Nucleus accumbens (tissue), 56 donors: ENCODE measurements around the gene ZNF366.

Source experiments
- DNase-seq, 56 donors: peaks; one replicate each; lab custom pipeline; 2025; lab: John Stamatoyannopoulos, UW

Gene ZNF366

DNA sequence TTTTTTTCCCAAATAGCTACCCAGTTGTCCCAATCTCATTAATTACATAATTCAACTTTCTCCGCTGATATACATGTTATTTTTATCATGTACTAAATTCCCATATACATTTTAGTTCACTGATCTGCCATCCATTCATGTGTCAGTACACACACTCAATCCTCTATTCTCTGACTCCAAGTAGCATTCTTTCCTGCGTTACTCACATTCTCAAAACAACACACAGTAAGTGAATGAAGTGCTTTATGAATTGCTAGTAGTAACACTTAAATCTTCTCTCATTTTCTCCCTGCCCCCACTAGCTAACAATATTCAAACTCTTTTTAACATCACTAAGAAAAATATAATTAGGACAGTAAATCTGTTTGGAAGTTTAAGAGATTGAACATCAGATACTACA, 8.9 kb downstream of the ZNF366 start:
- DNase-seq, result no peak

DNA sequence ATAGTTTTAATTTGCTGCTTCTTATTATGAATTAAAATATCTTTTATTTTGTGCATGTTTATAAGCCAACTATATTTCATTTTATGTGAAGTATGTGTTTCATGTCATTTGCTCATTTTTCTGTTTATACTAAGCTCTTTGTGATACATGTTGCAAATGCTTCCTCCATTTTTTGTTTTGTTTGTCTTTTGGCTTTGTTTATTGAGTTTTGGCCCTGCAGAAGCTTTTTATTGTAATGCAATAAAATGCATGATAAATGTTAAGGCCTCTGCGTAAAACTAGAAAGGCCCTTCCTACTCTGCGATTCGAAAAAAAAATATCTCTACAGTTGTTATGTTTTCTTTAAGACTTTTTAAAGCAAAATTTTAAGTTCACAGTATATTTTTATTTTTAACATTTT, 9.4 kb downstream of the ZNF366 start:
- DNase-seq, result no peak

DNA sequence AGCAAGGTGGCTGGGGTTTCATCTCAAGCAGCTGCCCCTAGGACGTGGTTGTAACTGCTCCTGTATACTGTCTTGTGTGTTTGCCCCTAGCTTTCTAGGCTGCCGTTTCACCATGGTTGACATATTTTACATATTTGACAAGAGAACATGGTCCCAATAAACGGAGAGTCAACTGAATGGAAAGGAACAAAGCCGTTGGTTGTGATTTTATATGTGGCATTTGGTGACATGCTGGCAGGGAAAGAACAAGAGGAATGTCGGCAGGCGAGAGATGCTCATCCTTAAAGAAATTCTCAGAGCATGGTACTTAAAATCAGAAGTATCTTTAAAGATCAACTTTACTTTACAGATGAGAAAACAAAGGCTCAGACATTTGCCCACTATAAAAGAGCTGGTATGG, 11.8 kb downstream of the ZNF366 start:
- DNase-seq, result no peak

DNA sequence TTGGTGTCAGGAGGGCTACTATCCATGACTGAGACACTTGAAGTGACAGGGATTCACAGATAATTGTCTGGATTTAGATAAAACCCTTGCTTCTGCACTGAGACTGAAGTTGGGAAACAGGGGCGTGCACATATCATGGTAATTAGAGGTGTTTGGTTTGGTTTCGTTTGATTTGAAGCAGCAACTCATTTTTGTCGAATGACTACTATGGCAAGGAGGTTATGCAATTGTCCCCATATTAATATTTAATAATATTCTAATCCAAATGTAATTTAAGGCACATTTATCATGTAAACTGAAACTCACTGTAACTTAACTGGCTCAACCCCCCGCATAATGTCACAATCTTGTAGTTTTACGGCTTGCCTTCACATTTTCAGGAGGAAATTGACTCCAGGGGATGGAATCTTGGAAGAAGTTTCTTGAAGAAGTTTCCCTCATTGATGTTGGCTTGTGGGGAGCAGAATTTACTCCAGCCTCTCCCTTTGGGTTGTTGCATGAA, 12.5 kb downstream of the ZNF366 start:
- DNase-seq, result no peak

DNA sequence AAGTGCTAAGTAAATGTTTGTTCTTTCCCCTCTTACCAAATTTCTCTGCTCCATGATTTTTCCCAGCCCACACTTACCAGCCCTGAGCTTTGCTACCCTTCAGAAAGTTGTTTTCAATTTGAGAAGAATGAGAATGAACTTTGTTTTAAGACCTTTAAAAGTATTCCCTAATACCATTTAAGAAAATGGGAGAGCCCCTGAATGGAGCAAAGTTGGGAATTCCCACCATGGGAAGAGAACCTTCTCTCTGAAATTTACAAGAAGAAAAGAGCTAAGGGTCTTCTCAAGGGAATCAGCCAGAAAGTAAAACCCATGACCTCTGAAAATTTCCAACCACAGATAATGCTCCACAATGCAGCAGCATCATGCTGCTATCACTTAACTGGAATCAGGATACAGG, 17.7 kb downstream of the ZNF366 start:
- no peak for DNase-seq

DNA sequence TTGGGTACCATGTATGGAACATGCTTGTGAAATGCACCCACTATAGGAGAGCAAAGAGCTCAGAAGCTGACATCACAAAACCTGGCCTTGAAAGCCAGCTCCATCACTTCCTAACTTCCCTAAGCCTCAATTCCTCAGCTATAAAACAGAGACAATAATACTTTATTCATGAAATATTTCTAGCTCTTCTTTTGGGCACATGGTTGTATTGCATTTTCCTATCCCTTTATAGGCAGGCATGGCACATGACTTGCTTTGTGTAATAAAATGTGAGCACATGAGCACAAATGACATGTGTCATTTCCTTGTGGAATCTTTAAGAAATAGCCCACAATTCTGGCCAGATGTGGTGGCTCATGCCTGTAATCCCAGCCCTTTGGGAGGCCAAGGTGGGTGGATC, 18.5 kb downstream of the ZNF366 start:
- DNase-seq, result no peak

DNA sequence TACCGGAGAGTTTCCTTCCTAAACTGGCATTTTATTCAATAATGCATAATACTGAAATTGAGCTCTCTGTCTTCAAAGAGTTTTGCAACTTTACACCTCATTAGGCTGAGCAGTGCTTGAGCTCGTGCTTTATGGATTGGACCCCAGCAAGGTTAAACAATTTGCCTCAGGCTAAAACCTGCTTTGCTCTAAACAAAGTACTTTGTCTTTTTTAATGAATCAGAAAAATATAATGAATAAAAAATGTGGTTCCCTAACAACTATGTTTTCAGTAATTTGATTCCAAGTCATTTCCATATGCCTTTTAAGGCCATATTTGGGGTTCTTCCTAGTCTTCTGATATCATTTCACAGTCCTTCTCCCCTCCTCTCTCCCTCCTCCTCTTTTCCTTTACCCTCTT, 20.0 kb downstream of the ZNF366 start:
- no peak for DNase-seq

DNA sequence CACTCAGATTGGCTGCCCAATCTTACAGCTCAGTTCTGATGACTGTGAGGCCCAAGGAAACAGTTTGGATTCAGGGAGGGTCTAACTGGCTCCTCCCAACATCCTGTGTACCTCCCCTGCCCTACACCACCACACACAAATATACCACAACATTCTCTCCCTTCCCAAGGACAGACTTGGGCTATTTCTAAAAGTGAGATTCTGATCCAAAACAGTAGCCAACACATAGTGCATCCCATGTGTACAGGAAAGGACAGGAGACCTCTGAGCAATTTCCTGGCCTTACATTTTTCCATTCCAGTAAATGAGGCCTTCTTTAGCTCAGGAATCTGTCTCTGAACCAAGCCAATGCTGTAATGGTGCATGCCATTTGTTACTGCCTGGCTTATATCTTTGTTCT, 20.8 kb downstream of the ZNF366 start:
- no peak for DNase-seq

DNA sequence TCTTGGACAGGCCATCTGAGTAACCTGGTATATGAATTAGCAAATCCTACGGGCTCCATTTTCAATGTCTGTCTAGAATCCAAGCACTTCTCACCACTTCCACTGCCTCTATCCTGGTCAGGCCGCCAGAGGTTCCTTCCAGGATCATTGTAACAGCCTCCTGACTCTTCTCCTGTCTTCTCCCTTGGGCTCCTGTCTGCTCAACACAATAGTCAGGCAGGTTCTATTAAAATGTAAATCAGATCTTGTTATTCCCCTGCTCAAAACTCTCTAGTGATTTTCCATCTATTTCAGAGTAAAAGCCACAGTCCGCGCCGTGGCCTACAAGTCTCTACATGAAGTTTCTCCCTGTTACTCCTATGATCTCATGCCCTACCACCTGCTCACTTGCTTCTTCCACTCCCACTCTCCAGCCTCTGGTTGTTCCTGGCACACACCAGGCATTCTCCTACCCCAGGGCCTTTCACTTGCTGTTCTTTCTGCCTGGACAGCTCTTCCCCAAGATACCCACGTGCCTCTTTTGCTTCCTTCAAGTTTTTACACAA, 21.7 kb downstream of the ZNF366 start:
- no peak for DNase-seq

DNA sequence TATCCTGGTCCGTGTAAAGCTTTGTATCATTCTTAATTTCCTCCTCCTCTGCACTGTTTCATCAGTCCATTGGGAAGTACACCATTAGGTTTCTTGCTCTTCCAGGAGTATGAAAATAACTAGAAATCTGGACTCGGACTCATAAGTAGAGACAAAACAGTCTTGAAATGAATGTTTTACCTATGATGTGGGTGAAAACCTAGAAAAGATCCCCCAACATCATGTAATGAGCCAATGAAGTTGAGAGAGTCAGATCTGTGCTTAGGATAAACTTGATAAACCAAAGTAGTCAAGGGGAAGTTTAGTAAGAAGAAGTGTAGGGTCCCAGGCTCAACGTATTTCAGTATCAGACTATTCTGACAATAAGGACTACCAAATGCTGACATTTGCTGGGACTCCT, 25.2 kb downstream of the ZNF366 start:
- DNase-seq, result no peak

DNA sequence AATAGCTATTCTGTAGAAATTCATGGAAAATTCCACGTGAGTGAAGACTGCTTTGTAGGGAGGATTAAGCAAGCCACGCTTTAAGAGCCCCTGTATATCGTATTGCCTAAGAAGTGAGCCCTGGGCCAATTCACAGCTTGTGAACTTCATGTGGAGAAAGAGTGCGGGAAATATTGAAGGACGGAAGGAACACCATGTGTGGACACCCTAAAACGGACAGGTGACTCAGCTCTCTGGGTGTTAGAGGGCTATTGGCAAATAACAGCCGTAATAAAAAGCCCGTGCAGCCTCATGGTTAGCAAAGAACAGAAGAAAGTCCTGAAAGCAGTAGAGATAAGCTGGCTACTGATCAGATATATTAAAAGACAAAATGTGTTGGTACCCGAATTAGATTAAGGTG, 26.4 kb downstream of the ZNF366 start:
- DNase-seq, result no peak

DNA sequence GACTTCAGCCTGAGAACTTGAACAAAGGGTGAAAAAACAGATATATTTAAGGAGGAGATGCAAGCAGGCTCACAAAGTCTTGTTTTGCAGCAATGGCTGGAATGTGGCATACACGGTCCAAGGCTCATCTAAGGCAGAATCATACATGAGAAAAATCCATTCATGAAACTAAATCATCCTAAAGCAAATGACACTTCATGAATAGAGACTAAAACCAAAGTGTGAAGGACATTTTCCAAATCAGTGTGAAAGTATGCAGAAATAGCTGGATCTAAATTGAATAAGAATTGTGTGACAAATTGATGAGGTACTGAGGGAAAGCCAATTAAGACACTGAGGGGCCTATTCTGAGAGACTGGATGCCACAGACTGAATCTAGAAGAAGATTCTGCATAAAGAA, 27.3 kb downstream of the ZNF366 start:
- no peak for DNase-seq

DNA sequence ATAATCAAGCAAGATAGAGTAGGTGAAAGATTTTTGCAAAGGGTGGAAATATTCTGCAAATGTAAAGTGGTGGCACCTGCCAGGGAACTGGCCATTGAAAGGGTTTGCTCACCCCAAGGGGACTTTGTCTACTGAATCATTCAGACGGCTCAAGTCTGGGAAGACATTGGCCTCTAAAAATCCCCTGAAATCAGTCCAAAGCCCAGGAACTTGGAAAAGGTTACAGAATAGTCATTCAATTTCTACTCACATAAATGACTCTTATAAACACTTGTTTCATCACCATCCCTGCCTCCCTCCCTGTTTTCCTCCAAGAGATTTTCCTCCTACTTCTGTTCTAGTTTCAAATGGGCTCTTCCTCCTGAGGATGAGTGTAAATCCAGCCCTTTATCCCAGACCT, 28.5 kb downstream of the ZNF366 start:
- DNase-seq, result peak in 4 of 56 donors; percentile 2 to 5 (median 2)

DNA sequence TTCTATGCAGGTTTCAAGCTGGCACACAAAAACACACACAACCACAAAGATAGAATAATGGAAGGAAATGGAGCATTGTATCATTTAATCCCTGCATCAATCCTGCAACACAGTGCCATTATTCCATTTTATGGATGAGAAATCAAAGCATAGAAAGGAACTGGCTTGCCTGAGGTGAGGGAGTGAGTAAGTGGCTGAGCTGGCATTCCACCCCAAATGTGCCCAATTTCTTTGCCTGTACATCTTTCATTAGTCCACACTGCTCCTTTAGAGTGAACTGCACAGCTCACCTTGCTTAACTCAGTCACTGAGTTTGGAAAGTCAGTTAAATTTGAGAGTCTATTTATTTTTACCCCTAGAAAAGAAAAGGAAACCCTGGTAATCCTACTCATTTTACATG, 28.9 kb downstream of the ZNF366 start:
- no peak for DNase-seq

DNA sequence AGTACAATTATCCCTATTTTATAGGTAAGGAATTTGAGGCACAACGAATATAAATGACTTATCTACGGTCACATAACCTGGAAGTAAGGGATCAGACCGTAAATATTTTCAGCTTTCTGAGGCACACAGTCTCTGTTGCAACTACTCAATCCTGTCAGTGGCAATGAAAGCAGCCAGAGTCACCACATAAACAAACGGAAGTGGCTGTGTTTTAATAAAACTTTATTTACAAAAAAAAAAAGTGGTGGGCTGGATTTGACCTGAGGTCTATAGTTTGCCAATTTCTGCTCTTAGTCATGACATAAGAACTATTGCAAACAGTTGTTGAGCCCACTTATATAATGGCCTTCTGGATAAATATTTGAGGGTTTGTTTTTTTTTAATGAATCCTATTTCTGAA, 29.6 kb downstream of the ZNF366 start:
- no peak for DNase-seq

DNA sequence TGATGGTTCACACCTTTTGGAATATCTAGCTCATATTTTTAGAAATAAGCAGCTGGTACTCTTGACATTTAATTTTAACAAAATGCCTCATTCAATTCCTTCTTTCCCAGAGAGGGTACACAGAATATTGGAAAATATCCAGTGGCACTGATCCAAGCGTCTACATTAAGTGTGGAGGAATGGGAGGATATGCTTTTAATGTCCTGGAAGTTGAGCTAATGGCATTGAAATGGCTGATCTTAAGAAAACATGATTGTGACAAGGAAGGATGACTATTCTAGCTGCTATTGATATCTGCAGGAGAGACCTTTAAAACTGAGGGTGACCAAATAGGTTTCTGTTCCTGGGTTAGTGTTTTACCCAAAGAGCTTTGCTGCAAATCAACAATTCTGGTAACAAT, 30.0 kb downstream of the ZNF366 start:
- DNase-seq, result no peak

DNA sequence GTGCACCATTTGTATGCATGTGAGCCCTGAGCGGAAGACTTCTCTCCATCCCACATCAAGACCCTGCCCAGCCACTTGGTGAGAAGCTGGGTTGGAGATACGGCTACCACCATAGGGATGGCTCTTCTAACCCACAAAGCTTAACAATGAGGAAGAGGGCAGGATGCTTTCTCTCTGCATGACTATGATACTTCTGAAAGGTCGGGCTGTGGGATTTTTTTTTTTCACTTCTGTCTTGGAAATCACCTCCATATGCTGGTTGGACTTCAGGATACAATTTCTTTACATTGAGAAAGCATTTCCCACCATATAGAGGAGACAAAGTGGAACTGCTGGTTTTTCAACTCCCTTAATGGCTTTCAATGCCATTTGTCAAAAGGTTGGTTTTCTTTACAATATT, 30.5 kb downstream of the ZNF366 start:
- DNase-seq, result no peak

DNA sequence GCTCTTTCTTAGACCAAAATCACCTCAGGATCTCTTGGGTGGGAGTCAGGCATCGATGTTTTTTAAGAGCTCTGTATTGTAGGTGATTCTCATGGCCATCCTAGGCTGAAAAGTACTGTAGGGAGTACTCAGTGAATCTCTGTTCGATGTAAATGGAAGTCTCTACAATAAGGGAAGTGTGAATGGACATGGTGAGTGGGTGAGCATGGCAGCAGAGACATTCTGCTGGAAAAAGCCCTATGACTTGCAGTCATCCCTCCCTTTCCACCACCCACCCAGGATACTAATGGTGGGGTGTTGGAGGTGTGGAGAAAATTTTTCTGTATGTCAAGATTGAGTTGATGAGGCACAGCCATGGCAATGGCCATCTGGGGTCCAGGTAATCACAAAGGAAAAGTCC, 30.9 kb downstream of the ZNF366 start:
- DNase-seq, result no peak

DNA sequence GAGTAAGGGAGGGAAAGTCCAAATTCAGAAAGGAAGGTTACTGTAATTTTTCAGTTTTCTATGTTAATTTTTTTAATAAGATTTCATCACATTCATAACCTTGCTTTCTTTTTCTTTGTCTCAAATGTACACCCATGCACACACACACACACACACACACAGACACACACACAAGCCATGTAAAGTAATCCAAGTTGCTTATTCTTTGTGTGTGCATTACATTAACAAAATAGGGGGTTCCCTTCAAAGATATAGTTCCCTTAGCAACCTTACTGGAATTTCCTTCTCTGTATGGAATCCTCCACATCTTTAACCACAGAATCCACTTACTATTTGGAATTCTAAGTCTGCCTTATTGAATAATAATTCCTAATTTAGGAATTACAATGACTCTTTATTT, 32.7 kb downstream of the ZNF366 start:
- DNase-seq, result no peak

DNA sequence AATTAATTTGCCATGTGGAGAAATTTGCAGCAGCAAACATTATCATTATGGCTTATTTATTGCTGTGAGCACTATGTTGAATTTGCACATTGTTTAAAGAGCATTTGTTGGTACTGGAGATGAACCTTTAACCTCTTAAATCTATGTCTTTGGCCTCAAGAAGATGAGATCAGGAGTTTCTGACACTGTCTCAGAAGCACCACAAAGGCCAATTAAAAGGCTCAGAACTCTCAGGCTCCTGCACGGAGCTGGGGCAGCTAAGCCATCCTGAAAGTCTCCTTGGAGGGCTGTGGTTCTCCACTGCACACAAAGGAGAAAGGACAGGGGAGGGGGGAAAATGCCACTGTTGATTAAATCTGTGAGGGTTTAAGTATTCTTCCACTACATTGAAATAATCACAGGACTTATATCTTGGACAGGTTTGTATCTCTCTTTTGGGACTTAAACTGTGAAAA, 33.1 kb downstream of the ZNF366 start:
- no peak for DNase-seq

DNA sequence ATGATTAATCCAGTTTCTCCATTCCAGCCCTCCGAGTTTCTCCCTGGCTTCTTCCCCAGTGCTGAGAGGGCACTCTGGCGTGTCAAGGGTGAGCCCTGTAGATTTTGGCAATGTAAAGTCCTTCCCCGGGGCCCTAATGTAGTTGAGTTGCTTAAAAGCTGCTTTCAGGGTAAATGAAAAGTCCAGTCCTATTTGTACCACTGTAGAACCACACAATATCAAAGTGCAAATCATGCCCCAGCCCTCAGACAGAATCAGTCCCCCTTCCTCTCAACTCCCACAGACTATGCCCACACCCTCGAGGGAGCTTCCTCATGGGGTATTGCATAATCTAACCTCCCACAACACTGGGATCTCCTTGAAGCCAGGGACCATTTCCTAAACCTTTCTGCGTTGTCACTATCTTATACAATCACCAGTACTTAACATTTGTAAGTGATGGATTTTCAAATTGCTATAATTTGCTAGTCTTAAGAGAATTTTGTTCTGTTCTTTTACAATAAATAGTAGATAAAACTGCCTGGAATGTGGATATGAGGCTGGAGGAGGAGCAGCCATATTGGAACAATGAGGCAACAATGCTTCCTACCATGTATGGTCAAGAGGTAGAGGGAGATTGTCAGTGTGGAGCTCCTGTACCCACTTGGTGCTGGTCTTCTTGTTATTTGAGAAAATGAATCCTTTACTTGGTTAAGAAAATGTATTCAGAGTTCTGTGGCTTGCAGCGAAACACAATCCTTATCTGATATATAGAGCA, 34.4 kb downstream of the ZNF366 start:
- no peak for DNase-seq

DNA sequence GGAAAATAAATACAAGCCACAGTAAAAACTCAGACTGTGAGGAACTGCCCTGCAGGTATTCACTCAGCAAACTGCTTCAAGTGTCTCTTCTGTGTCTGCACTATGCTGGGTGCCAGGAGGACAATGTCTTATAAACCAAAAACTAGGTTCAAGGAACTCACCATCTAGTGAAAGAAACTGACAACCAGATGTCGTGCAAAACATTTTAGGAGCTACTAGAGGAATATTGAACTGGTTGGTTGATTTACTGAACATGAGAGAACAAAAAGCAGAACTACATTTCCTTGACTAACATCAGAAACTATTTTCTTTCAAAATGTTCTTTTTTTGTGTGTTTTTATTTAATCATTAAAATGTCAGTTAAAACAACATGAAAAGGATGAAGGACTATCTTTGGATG, 35.2 kb downstream of the ZNF366 start:
- DNase-seq, result no peak

DNA sequence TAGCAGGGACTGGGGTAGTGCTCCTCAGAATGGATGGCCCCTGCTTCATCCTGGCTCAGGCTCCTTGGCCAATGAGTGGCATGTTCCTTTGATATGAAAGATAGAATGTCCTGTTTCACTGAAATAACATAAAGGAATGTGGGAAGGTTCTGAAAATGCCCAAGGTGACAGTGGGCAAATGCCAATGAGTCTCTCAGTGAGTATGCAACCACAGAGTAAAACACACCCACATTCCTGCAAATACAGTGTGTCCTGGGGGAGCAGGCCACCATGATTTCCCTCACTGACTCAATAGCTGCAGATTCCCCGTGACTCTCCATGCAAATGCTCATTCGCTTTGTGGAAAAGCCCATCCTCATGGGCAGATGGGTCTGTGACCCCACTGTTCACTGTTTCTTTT, 36.4 kb downstream of the ZNF366 start:
- DNase-seq, result no peak
